Breast epithelium (tissue), 4 donors: ENCODE results near the gene PRXL2B. TPM values are rescaled to one million over a fixed set of nuclear protein-coding genes. Genes with fewer than 3 reads are reported as not detected.

Source experiments
- DNase-seq, 2 donors: peaks; one replicate each; pipeline ENCODE4 v3.0.0-alpha.2; 2019; ENCODE audit warnings: low spot score in 2 of 2
- H3K27ac ChIP-seq, 2 donors: fragments of 200-600 bp; sonication (generic) in 1 of 2; one replicate each; pipeline ENCODE4 v1.5.1; 2016 to 2019; ENCODE audit warnings: mild to moderate bottlenecking in 1 of 2
- H3K27me3 ChIP-seq, 2 donors: fragments of 200-600 bp; sonication (generic) in 1 of 2; one replicate each; pipeline versions ENCODE4 v1.5.1 to v1.6.0; 2017 to 2019; ENCODE audit warnings: control low read depth in 1 of 2, mild to moderate bottlenecking in 1 of 2
- H3K36me3 ChIP-seq: fragments of 200-600 bp; one replicate; pipeline ENCODE4 v1.5.1; 2019
- H3K4me1 ChIP-seq, 2 donors: fragments of 200-600 bp; sonication (generic); one replicate each; pipeline ENCODE4 v1.5.1; 2016 to 2019; ENCODE audit warnings: control low read depth in 1 of 2
- H3K4me3 ChIP-seq, 3 donors: fragments of 200-600 bp; sonication (generic); 1 replicate in 2 of 3; 2 replicates in 1 of 3; pipeline ENCODE4 v1.5.1; 2016 to 2019; ENCODE audit warnings: mild to moderate bottlenecking in 3 of 3, moderate library complexity in 2 of 3
- H3K9me3 ChIP-seq, 2 donors: fragments of 200-600 bp; sonication (generic) in 1 of 2; one replicate each; pipeline ENCODE4 v1.5.1; 2016 to 2019; ENCODE audit warnings: control low read depth in 1 of 2
- CTCF ChIP-seq, 3 donors: fragments of 450-650 bp; IDR thresholded peaks; one replicate each; pipeline ENCODE4 v1.5.1; 2016 to 2017; ENCODE audit warnings: antibody characterized with exemption in 3 of 3, mild to moderate bottlenecking in 3 of 3, moderate library complexity in 3 of 3
- POLR2A ChIP-seq: fragments of 450-650 bp; IDR thresholded peaks from one replicate; pipeline ENCODE4 v1.6.1; 2016; ENCODE audit warnings: antibody characterized with exemption, mild to moderate bottlenecking, moderate library complexity
- POLR2AphosphoS5 ChIP-seq, 3 donors: sonication (generic); formaldehyde crosslinking; IDR thresholded peaks; one replicate each; pipeline ENCODE4 v1.6.1; 2017; ENCODE audit warnings: antibody characterized with exemption in 3 of 3
- intact Hi-C: fragments of 100-400 bp; cut with DNase I; formaldehyde crosslinking; loops from one replicate; pipeline ENCODE4 v1.15.1; 2023; ENCODE audit warnings: low total_unique reads
- total RNA-seq, 3 donors: library from RNA; depleted of rRNA; stranded (reverse); fragments of >200 nt; gene quantifications; one replicate each; pipeline ENCODE4 v1.1.0, GENCODE V29; 2016

Gene PRXL2B
- total RNA-seq, 3 donors from 2014 or later: 4.8 to 15.8 (median 14.4) TPM

- H3K27me3 ChIP-seq: peaks cover 4 to 7% of the 10 kb centered on the region in 2 donors
- DNase-seq: peak in 1 of 2 donors; percentile 39
- H3K27ac ChIP-seq: no peak overlapping the region
- H3K4me3 ChIP-seq: no peak overlapping the region
- intact Hi-C loops: no loop called here
- H3K36me3 ChIP-seq: no peaks in the 10 kb centered on the region
- TF ChIP-seq CTCF (IDR thresholded peaks at IDR 0.05) (no peak), POLR2A (no peak), POLR2AphosphoS5 (IDR thresholded peaks at IDR 0.05) (no peak)
- peaks cover 12 to 25% of the 10 kb centered on the region in 2 donors for H3K9me3 ChIP-seq
- no peaks in the 10 kb centered on the region for H3K4me1 ChIP-seq
Observed at GRCh38 chr1:2612591-2613365, 26.2 kb downstream of the PRXL2B start.

GRCh38 chr1:2614145-2614544 is 27.6 kb downstream of the PRXL2B start:
- H3K9me3 ChIP-seq: peaks cover 12 to 25% of the 10 kb centered on the region in 2 donors
- intact Hi-C loops: no loop called here
- TF ChIP-seq CTCF (IDR thresholded peaks at IDR 0.05): no peak
- TF ChIP-seq POLR2AphosphoS5 (IDR thresholded peaks at IDR 0.05): no peak
- no peak for TF ChIP-seq POLR2A
- no peak overlapping the region for H3K27ac ChIP-seq
- H3K27me3 ChIP-seq: peaks cover 4 to 10% of the 10 kb centered on the region in 2 donors
- no peaks in the 10 kb centered on the region for H3K36me3 ChIP-seq
- no peaks in the 10 kb centered on the region for H3K4me1 ChIP-seq
- DNase-seq: no peak
- H3K4me3 ChIP-seq: no peak overlapping the region

- H3K4me1 ChIP-seq: no peaks in the 10 kb centered on the region
- DNase-seq: no peak
- intact Hi-C loops: no loop called here
Observed at GRCh38 chr1:2617971-2618470, 31.4 kb downstream of the PRXL2B start.

GRCh38 chr1:2623571-2624337 is 37.2 kb downstream of the PRXL2B start:
- no peak overlapping the region for H3K27ac ChIP-seq

More at GRCh38 chr1:2617971-2618470, 31.4 kb downstream of the PRXL2B start:
- H3K27me3 ChIP-seq: peaks cover 0 to 3% of the 10 kb centered on the region in 2 donors
- H3K9me3 ChIP-seq: peaks cover 12 to 16% of the 10 kb centered on the region in 2 donors
- no peak overlapping the region for H3K27ac ChIP-seq
- no peak overlapping the region for H3K4me3 ChIP-seq
- TF ChIP-seq POLR2AphosphoS5 (IDR thresholded peaks at IDR 0.05) (no peak), POLR2A (no peak), CTCF (IDR thresholded peaks at IDR 0.05) (no peak)
- H3K36me3 ChIP-seq: no peaks in the 10 kb centered on the region

More at GRCh38 chr1:2623571-2624337, 37.2 kb downstream of the PRXL2B start:
- TF ChIP-seq POLR2A (no peak), CTCF (IDR thresholded peaks at IDR 0.05) (no peak), POLR2AphosphoS5 (IDR thresholded peaks at IDR 0.05) (no peak)
- no peak overlapping the region for H3K4me3 ChIP-seq
- H3K9me3 ChIP-seq: no peaks in the 10 kb centered on the region
- peaks cover 0 to 2% of the 10 kb centered on the region in 2 donors for H3K4me1 ChIP-seq
- intact Hi-C loops: no loop called here
- no peaks in the 10 kb centered on the region for H3K36me3 ChIP-seq
- H3K27me3 ChIP-seq: peaks cover 2 to 34% of the 10 kb centered on the region in 2 donors
- peak in 1 of 2 donors; percentile 46 for DNase-seq
